ENCODE data around the gene NCS1.

NCS1 gene

DNA sequence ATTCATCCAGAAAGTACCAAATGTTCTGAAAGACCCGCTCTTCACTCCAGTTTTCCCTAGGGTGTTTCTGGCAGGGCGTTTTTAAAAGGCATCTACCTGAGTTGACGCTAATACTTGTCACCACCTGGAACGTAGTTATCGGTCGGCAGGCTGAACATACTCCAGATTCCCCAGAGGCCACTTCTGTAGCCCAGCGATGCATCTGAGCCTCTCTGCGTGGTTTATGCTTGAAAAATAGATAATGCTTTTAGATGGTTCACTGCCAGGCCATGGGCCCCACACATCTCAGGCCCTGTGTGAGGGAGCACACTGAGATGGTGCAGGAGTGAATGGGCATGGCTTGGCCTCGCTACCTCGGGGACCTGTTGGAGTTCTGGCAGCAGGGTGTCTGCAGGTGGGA lies 33.0 kb upstream of the NCS1 start:
- H3K4me2 ChIP-seq (ENCODE audit: low read depth, low read length, poor library complexity, severe bottlenecking), result no peak overlapping the region
- no peaks in the 10 kb centered on the region for H3K9me3 ChIP-seq (ENCODE audit: insufficient read depth, low read depth, low read length)
- H3K36me3 ChIP-seq (ENCODE audit: insufficient read depth, low read length), result no peaks in the 10 kb centered on the region
- H3K27me3 ChIP-seq (ENCODE audit: insufficient read depth, low read length, poor library complexity, severe bottlenecking), result no peaks in the 10 kb centered on the region
- H3F3A ChIP-seq (ENCODE audit: low read depth), result no peaks in the 10 kb centered on the region
- no peak overlapping the region for H2AFZ ChIP-seq (ENCODE audit: low read length)
- no peaks in the 10 kb centered on the region for H4K20me1 ChIP-seq (ENCODE audit: insufficient read depth, low read length, poor library complexity, severe bottlenecking)
- TF ChIP-seq CTCF (conservative IDR thresholded peaks at IDR 0.05; ENCODE audit: low read length), result no peak
- no peak for TF ChIP-seq EZH2phosphoT487 (IDR thresholded peaks at IDR 0.05; ENCODE audit: borderline replicate concordance)
- peaks cover 7% of the 10 kb centered on the region for H3K4me1 ChIP-seq (ENCODE audit: insufficient read depth, low read length, poor library complexity, severe bottlenecking)
- H3K9me2 ChIP-seq (replicated peaks; ENCODE audit: low read depth, low read length), result no peaks in the 10 kb centered on the region
- no peak overlapping the region for H3K9ac ChIP-seq (ENCODE audit: low read depth, low read length, poor library complexity, severe bottlenecking)
- H3K79me2 ChIP-seq (ENCODE audit: insufficient read depth, low read length), result no peaks in the 10 kb centered on the region
- no peak overlapping the region for H3K4me3 ChIP-seq (ENCODE audit: low read length, poor library complexity, severe bottlenecking)

- TF ChIP-seq CTCF (conservative IDR thresholded peaks at IDR 0.05; ENCODE audit: low read length) (no peak), EZH2phosphoT487 (IDR thresholded peaks at IDR 0.05; ENCODE audit: borderline replicate concordance) (no peak)
- no peaks in the 10 kb centered on the region for H3K9me2 ChIP-seq (replicated peaks; ENCODE audit: low read depth, low read length)
- no peaks in the 10 kb centered on the region for H3K36me3 ChIP-seq (ENCODE audit: insufficient read depth, low read length)
- H3K4me3 ChIP-seq (ENCODE audit: low read length, poor library complexity, severe bottlenecking), result no peak overlapping the region
- H3K4me1 ChIP-seq (ENCODE audit: insufficient read depth, low read length, poor library complexity, severe bottlenecking), result peaks cover 7% of the 10 kb centered on the region
- no peaks in the 10 kb centered on the region for H3F3A ChIP-seq (ENCODE audit: low read depth)
- no peak overlapping the region for H3K9ac ChIP-seq (ENCODE audit: low read depth, low read length, poor library complexity, severe bottlenecking)
- no peaks in the 10 kb centered on the region for H3K9me3 ChIP-seq (ENCODE audit: insufficient read depth, low read depth, low read length)
- no peak overlapping the region for H2AFZ ChIP-seq (ENCODE audit: low read length)
- H3K4me2 ChIP-seq (ENCODE audit: low read depth, low read length, poor library complexity, severe bottlenecking), result no peak overlapping the region
- H3K79me2 ChIP-seq (ENCODE audit: insufficient read depth, low read length), result no peaks in the 10 kb centered on the region
- no peaks in the 10 kb centered on the region for H4K20me1 ChIP-seq (ENCODE audit: insufficient read depth, low read length, poor library complexity, severe bottlenecking)
- H3K27me3 ChIP-seq (ENCODE audit: insufficient read depth, low read length, poor library complexity, severe bottlenecking), result no peaks in the 10 kb centered on the region
These were observed 31.5 kb upstream of the NCS1 start for GRCh38 chr9:130140706-130141105.

DNA sequence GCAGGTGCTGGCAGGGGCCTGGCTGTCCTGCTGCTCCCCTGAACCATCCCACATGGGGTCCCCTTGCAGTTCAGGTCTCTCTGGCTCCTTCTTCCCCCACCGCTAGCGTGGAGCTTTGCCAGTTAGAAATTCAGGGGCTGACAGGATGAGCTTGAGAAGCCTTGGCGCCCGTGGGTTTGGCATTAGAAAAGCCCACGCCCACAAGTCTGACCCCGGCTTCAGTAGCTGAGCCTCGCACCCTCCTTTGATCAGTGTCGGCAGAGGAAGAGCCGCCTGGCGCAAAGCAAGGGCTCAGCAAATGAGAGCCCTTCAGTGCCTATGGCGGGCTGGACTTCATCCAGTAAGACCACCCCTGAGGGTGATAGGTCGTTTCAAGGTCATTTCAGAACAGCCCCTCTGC lies 30.1 kb upstream of the NCS1 start:
- Histone ChIP-seq H2AFZ (ENCODE audit: low read length) (no peak overlapping the region), H3K9me2 (replicated peaks; ENCODE audit: low read depth, low read length) (no peaks in the 10 kb centered on the region), H3K36me3 (ENCODE audit: insufficient read depth, low read length) (no peaks in the 10 kb centered on the region), H3K9ac (ENCODE audit: low read depth, low read length, poor library complexity, severe bottlenecking) (no peak overlapping the region), H3K4me1 (ENCODE audit: insufficient read depth, low read length, poor library complexity, severe bottlenecking) (peaks cover 7% of the 10 kb centered on the region), H3K27me3 (ENCODE audit: insufficient read depth, low read length, poor library complexity, severe bottlenecking) (no peaks in the 10 kb centered on the region), H3K4me2 (ENCODE audit: low read depth, low read length, poor library complexity, severe bottlenecking) (no peak overlapping the region), H3K79me2 (ENCODE audit: insufficient read depth, low read length) (no peaks in the 10 kb centered on the region), H3K9me3 (ENCODE audit: insufficient read depth, low read depth, low read length) (no peaks in the 10 kb centered on the region), H4K20me1 (ENCODE audit: insufficient read depth, low read length, poor library complexity, severe bottlenecking) (no peaks in the 10 kb centered on the region), H3K4me3 (ENCODE audit: low read length, poor library complexity, severe bottlenecking) (no peak overlapping the region), H3F3A (ENCODE audit: low read depth) (no peaks in the 10 kb centered on the region)
- TF ChIP-seq EZH2phosphoT487 (IDR thresholded peaks at IDR 0.05; ENCODE audit: borderline replicate concordance) (no peak), CTCF (conservative IDR thresholded peaks at IDR 0.05; ENCODE audit: low read length) (no peak)

Measured in Loucy (cell line).